CD4-positive, alpha-beta T cell (primary cell): ENCODE data around the gene DNTT. TPM values are rescaled to one million over a fixed set of nuclear protein-coding genes. Genes with fewer than 3 reads are reported as not detected.

ENCODE experiments used
- ATAC-seq: fragments of 200-7000 bp; cut with Tn5 transposase; one replicate; pipeline ENCODE4 v1.10.0; 2022; ENCODE audit warnings: mild to moderate bottlenecking; ENCODE audit not compliant: poor library complexity
- CTCF ChIA-PET: fragments of 350-600 bp; sonication (Branson Sonifier 250); formaldehyde crosslinking; loops from one replicate; lab custom pipeline; 2021; ENCODE audit warnings: antibody characterized with exemption, inconsistent platforms; lab: Charles Lee
- POLR2A ChIA-PET: fragments of 350-600 bp; sonication (Branson Sonifier 250); formaldehyde crosslinking; loops from one replicate; lab custom pipeline; 2021; ENCODE audit warnings: antibody characterized with exemption, inconsistent platforms; lab: Charles Lee
- DNase-seq, 14 experiments: peaks; one replicate each; pipeline ENCODE4 v3.0.0-alpha.2; 2013 to 2020; ENCODE audit warnings: mixed read lengths in 2 of 14
- H3K27ac ChIP-seq, 2 donors: one replicate each; pipeline versions ENCODE4 v1.5.1 to v1.7.0; 2013; ENCODE audit warnings: low read length in 2 of 2, low read depth in 1 of 2, mild to moderate bottlenecking in 1 of 2
- H3K27me3 ChIP-seq, 2 experiments: 1 replicate in 1 of 2; 2 replicates in 1 of 2; pipeline versions ENCODE4 v1.6.1 to v1.7.0; 2013; ENCODE audit warnings: low read length in 2 of 2, control low read depth in 1 of 2, mild to moderate bottlenecking in 1 of 2, moderate library complexity in 1 of 2; ENCODE audit not compliant: insufficient read depth in 2 of 2, control insufficient read depth in 1 of 2
- H3K36me3 ChIP-seq: one replicate; pipeline ENCODE4 v1.6.1; 2013; ENCODE audit warnings: low read length, control low read depth; ENCODE audit not compliant: insufficient read depth
- H3K4me1 ChIP-seq: one replicate; pipeline ENCODE4 v1.6.1; 2013; ENCODE audit warnings: low read length, control low read depth; ENCODE audit not compliant: insufficient read depth
- H3K4me3 ChIP-seq: one replicate; pipeline ENCODE4 v1.5.1; 2013; ENCODE audit warnings: mild to moderate bottlenecking, low read length, moderate library complexity
- H3K9me3 ChIP-seq, 2 experiments: 1 replicate in 1 of 2; 2 replicates in 1 of 2; pipeline versions ENCODE4 v1.6.1 to v1.7.0; 2013; ENCODE audit warnings: low read length in 2 of 2, mild to moderate bottlenecking in 2 of 2, control low read depth in 1 of 2, moderate library complexity in 1 of 2; ENCODE audit not compliant: control insufficient read depth in 1 of 2, insufficient read depth in 1 of 2
- H3K27ac Mint-ChIP-seq: one replicate; pipeline ENCODE4 v1.8.0; 2020; ENCODE audit warnings: mixed read lengths
- H3K27me3 Mint-ChIP-seq: one replicate; pipeline ENCODE4 v1.8.0; 2021; ENCODE audit warnings: mixed read lengths
- H3K36me3 Mint-ChIP-seq: one replicate; pipeline ENCODE4 v1.8.0; 2021; ENCODE audit warnings: low read depth, mixed read lengths
- H3K4me1 Mint-ChIP-seq: one replicate; pipeline ENCODE4 v1.8.0; 2021; ENCODE audit warnings: low read depth, mixed read lengths
- H3K4me3 Mint-ChIP-seq: one replicate; pipeline ENCODE4 v1.8.0; 2020; ENCODE audit warnings: mild to moderate bottlenecking, mixed read lengths
- H3K9me3 Mint-ChIP-seq: one replicate; pipeline ENCODE4 v1.8.0; 2020; ENCODE audit warnings: mixed read lengths
- CTCF ChIP-seq: fragments of 200-600 bp; IDR thresholded peaks from one replicate; pipeline ENCODE4 v1.8.0; 2022; ENCODE audit warnings: antibody characterized with exemption, mild to moderate bottlenecking
- intact Hi-C, 2 experiments: fragments of 100-400 bp; cut with DNase I in 1 of 2; cut with micrococcal nuclease in 1 of 2; formaldehyde crosslinking; loops; one replicate each; pipeline versions ENCODE4 v1.15.1 to v1.9.0; 2023 to 2025; cut with DNase I, micrococcal nuclease
- total RNA-seq, 174 experiments: library from RNA in 2 of 174; stranded (reverse) in 2 of 174; gene quantifications; one replicate each; pipeline ENCODE4 v1.2.3 and lab custom pipeline; 2021 to 2026

The DNTT gene
- total RNA-seq, 2 experiments from 2014 or later, result 0.11 TPM; not detected in 1

GRCh38 chr10:96369890-96370583 is 65.8 kb downstream of the DNTT start:
- Mint-ChIP-seq H3K4me3 (no peak overlapping the region), H3K4me1 (no peaks in the 10 kb centered on the region), H3K9me3 (no peaks in the 10 kb centered on the region), H3K36me3 (no peaks in the 10 kb centered on the region), H3K27ac (no peak overlapping the region), H3K27me3 (peaks cover 8% of the 10 kb centered on the region)
- DNase-seq (peak in 1 of 14 experiments; percentile 23), ATAC-seq (no peak)
- Histone ChIP-seq H3K9me3 (no peaks in the 10 kb centered on the region), H3K27me3 (no peaks in the 10 kb centered on the region), H3K36me3 (no peaks in the 10 kb centered on the region), H3K4me1 (peaks cover 10% of the 10 kb centered on the region), H3K27ac (no peak overlapping the region), H3K4me3 (no peak overlapping the region)
- ChIA-PET CTCF (interaction anchor here (0.8 to 1.4 kb wide), 7 partner anchors 8 to 656 kb away, joined by 3 to 5 read pairs (median 3); no protein-coding TSS in a partner anchor), POLR2A (no interaction called here)
- intact Hi-C loops, result loop anchor here in 1 of 2 experiments (10.0 kb wide), 1 partner anchor 465 kb away; the partner anchor contains the start of gene LCOR
- no peak for TF ChIP-seq CTCF

GRCh38 chr10:96370584-96371157 is 66.4 kb downstream of the DNTT start:
- H3K36me3 Mint-ChIP-seq, result no peaks in the 10 kb centered on the region
- no peak for ATAC-seq
- intact Hi-C loops, result loop anchor here in 1 of 2 experiments (10.0 kb wide), 1 partner anchor 464 kb away; the partner anchor contains the start of gene LCOR

DNA sequence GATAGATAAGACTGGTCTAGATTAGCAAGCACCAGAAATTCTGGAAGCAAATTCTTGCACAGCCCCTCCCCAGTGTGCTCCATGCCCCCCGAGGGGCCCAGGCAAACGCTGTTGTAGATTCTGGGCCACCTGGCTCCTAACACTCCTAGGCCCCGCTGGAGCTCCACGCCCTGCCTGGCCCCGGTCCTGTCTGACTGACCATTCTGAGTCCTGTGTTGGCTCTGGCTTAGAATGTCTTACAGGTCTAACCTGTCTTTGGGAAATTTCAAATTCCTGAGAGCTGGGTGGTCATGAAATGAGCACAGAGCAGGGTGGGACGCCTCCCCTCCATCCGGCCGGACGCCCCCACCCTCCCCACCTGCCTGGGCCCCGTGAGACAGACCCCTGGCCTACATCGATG is 67.1 kb downstream of the DNTT start:
- Histone ChIP-seq H3K4me1 (peaks cover 13% of the 10 kb centered on the region), H3K27me3 (no peaks in the 10 kb centered on the region), H3K9me3 (no peaks in the 10 kb centered on the region), H3K36me3 (no peaks in the 10 kb centered on the region), H3K27ac (no peak overlapping the region), H3K4me3 (no peak overlapping the region)
- Mint-ChIP-seq H3K36me3 (no peaks in the 10 kb centered on the region), H3K4me1 (peaks cover 4% of the 10 kb centered on the region), H3K27me3 (peaks cover 11% of the 10 kb centered on the region), H3K9me3 (no peaks in the 10 kb centered on the region), H3K4me3 (no peak overlapping the region), H3K27ac (no peak overlapping the region)
- ChIA-PET CTCF (interaction anchor here (1.4 kb wide), 1 partner anchor 52 kb away, joined by 3 read pairs; no protein-coding TSS in a partner anchor), POLR2A (no interaction called here)
- intact Hi-C loops, result loop anchor here in 1 of 2 experiments (10.0 kb wide), 1 partner anchor 463 kb away; the partner anchor contains the start of gene LCOR
- TF ChIP-seq CTCF, result no peak
- no peak for ATAC-seq
- DNase-seq, result no peak

More at GRCh38 chr10:96370584-96371157, 66.4 kb downstream of the DNTT start:
- ChIA-PET POLR2A (no interaction called here), CTCF (interaction anchor here (0.8 to 1.4 kb wide), 7 partner anchors 8 to 655 kb away, joined by 3 to 5 read pairs (median 3); no protein-coding TSS in a partner anchor)
- peaks cover 13% of the 10 kb centered on the region for H3K4me1 ChIP-seq
- H3K27me3 ChIP-seq, result no peaks in the 10 kb centered on the region
- Mint-ChIP-seq H3K27me3 (peaks cover 11% of the 10 kb centered on the region), H3K4me1 (peaks cover 4% of the 10 kb centered on the region), H3K27ac (no peak overlapping the region), H3K9me3 (no peaks in the 10 kb centered on the region), H3K4me3 (no peak overlapping the region)
- H3K27ac ChIP-seq, result no peak overlapping the region
- peak in 13 of 14 experiments; percentile 19 to 72 (median 28) for DNase-seq
- peak; percentile 83 for TF ChIP-seq CTCF
- no peak overlapping the region for H3K4me3 ChIP-seq
- H3K9me3 ChIP-seq, result no peaks in the 10 kb centered on the region
- no peaks in the 10 kb centered on the region for H3K36me3 ChIP-seq
